HEK293 (cell line): Measurements from ENCODE around the gene RAF1.

Experiments used
- CTCF ChIA-PET: fragments of 350-600 bp; formaldehyde crosslinking; extraction: SDS; loops from one replicate; lab custom pipeline; 2021; ENCODE audit warnings: antibody characterized with exemption; lab: Yijun Ruan, JAX
- POLR2A ChIA-PET: fragments of 300-600 bp; formaldehyde crosslinking; extraction: SDS; loops from one replicate; lab custom pipeline; 2020; ENCODE audit warnings: antibody characterized with exemption, inconsistent platforms; lab: Yijun Ruan, JAX
- H3K27ac ChIP-seq: fragments of 200-500 bp; sonication (Bioruptor generic); 2 replicates; pipeline ENCODE4 v1.5.1; 2014; ENCODE audit warnings: low read depth, low read length, control low read depth, inconsistent platforms; ENCODE audit errors: extremely low read depth
- H3K36me3 ChIP-seq, 2 experiments: fragments of 200-500 bp in 1 of 2; sonication (Bioruptor generic) in 1 of 2; 1 replicate in 1 of 2; 2 replicates in 1 of 2; pipeline ENCODE4 v1.5.1; 2014 to 2017; ENCODE audit warnings: inconsistent platforms in 2 of 2, low read length in 2 of 2; ENCODE audit not compliant: control insufficient read depth in 2 of 2, insufficient read depth in 1 of 2
- H3K4me1 ChIP-seq: fragments of 200-500 bp; sonication (Bioruptor generic); 2 replicates; pipeline ENCODE4 v1.5.1; 2014; ENCODE audit warnings: mild to moderate bottlenecking, low read length, inconsistent platforms; ENCODE audit not compliant: control insufficient read depth, insufficient read depth
- H3K4me3 ChIP-seq: 2 replicates; pipeline ENCODE4 v1.5.1; 2011; ENCODE audit warnings: low read depth, mild to moderate bottlenecking, control low read depth, low read length, moderate library complexity
- H3K9me3 ChIP-seq: fragments of 200-500 bp; sonication (Bioruptor generic); 2 replicates; pipeline ENCODE4 v1.5.1; 2014; ENCODE audit warnings: low read depth, low read length, inconsistent platforms; ENCODE audit not compliant: control insufficient read depth, insufficient read depth
- KLF1 ChIP-seq: fragments of 450-650 bp; formaldehyde crosslinking; IDR thresholded peaks from 2 replicates; pipeline ENCODE4 v1.5.1; 2016; ENCODE audit warnings: missing biosample characterization, missing genetic modification characterization
- KLF17 ChIP-seq: fragments of 450-650 bp; formaldehyde crosslinking; IDR thresholded peaks from 2 replicates; pipeline ENCODE4 v1.5.1; 2016; ENCODE audit warnings: missing biosample characterization, missing genetic modification characterization
- PRDM1 ChIP-seq: fragments of 450-650 bp; formaldehyde crosslinking; IDR thresholded peaks from 2 replicates; pipeline ENCODE4; 2016; ENCODE audit warnings: missing biosample characterization, missing genetic modification characterization
- ZBTB1 ChIP-seq: fragments of 450-650 bp; formaldehyde crosslinking; IDR thresholded peaks from 2 replicates; pipeline ENCODE4 v1.5.1; 2016; ENCODE audit warnings: missing biosample characterization, missing genetic modification characterization
- ZNF155 ChIP-seq: fragments of 450-650 bp; formaldehyde crosslinking; IDR thresholded peaks from 2 replicates; pipeline ENCODE4 v1.5.1; 2016; ENCODE audit warnings: missing biosample characterization, missing genetic modification characterization
- ZNF175 ChIP-seq: fragments of 450-650 bp; formaldehyde crosslinking; IDR thresholded peaks from 2 replicates; pipeline ENCODE4 v1.5.1; 2016; ENCODE audit warnings: missing biosample characterization, missing genetic modification characterization
- ZNF211 ChIP-seq: fragments of 450-650 bp; formaldehyde crosslinking; IDR thresholded peaks from 2 replicates; pipeline ENCODE4 v1.5.1; 2016; ENCODE audit warnings: low read depth, missing biosample characterization, missing genetic modification characterization
- ZNF280C ChIP-seq: fragments of 450-650 bp; formaldehyde crosslinking; IDR thresholded peaks from 2 replicates; pipeline ENCODE4 v1.5.1; 2016; ENCODE audit warnings: missing biosample characterization, missing genetic modification characterization
- ZNF311 ChIP-seq: fragments of 450-650 bp; formaldehyde crosslinking; IDR thresholded peaks from 2 replicates; pipeline ENCODE4 v1.5.1; 2017; ENCODE audit warnings: missing biosample characterization, missing genetic modification characterization, borderline replicate concordance
- ZNF341 ChIP-seq: fragments of 450-650 bp; formaldehyde crosslinking; IDR thresholded peaks from 2 replicates; pipeline ENCODE4; 2016; ENCODE audit warnings: low read depth, missing biosample characterization, missing genetic modification characterization
- ZNF350 ChIP-seq: fragments of 450-650 bp; formaldehyde crosslinking; IDR thresholded peaks from 2 replicates; pipeline ENCODE4 v1.5.0; 2017; ENCODE audit warnings: missing biosample characterization, mild to moderate bottlenecking, missing genetic modification characterization
- ZNF354C ChIP-seq: fragments of 450-650 bp; formaldehyde crosslinking; IDR thresholded peaks from 2 replicates; pipeline ENCODE4 v1.5.1; 2016; ENCODE audit warnings: missing biosample characterization, missing genetic modification characterization, low read depth, borderline replicate concordance
- ZNF366 ChIP-seq: fragments of 450-650 bp; formaldehyde crosslinking; conservative IDR thresholded peaks from 2 replicates; pipeline ENCODE4 v1.5.1; 2016; ENCODE audit warnings: missing biosample characterization, missing genetic modification characterization
- ZNF510 ChIP-seq: fragments of 450-650 bp; formaldehyde crosslinking; IDR thresholded peaks from 2 replicates; pipeline ENCODE4 v1.5.1; 2018; ENCODE audit warnings: mild to moderate bottlenecking, missing genetic modification characterization, missing biosample characterization; ENCODE audit not compliant: insufficient replicate concordance
- ZNF580 ChIP-seq: fragments of 450-650 bp; formaldehyde crosslinking; IDR thresholded peaks from 2 replicates; pipeline ENCODE4 v1.5.1; 2016; ENCODE audit warnings: missing biosample characterization, missing genetic modification characterization
- ZNF600 ChIP-seq: fragments of 450-650 bp; formaldehyde crosslinking; IDR thresholded peaks from 2 replicates; pipeline ENCODE4 v1.5.1; 2016; ENCODE audit warnings: missing biosample characterization, missing genetic modification characterization
- ZNF621 ChIP-seq: fragments of 450-650 bp; formaldehyde crosslinking; IDR thresholded peaks from 2 replicates; pipeline ENCODE4 v1.5.1; 2017; ENCODE audit warnings: missing biosample characterization, missing genetic modification characterization
- ZNF654 ChIP-seq: fragments of 450-650 bp; formaldehyde crosslinking; IDR thresholded peaks from 2 replicates; pipeline ENCODE4 v1.5.1; 2016; ENCODE audit warnings: low read depth, missing biosample characterization, missing genetic modification characterization
- ZNF843 ChIP-seq: fragments of 450-650 bp; formaldehyde crosslinking; IDR thresholded peaks from 2 replicates; pipeline ENCODE4 v1.5.1; 2016; ENCODE audit warnings: missing biosample characterization, missing genetic modification characterization
- ZXDB ChIP-seq: fragments of 450-650 bp; formaldehyde crosslinking; IDR thresholded peaks from 2 replicates; pipeline ENCODE4 v1.5.1; 2016; ENCODE audit warnings: missing biosample characterization, missing genetic modification characterization

RAF1 gene

GRCh38 chr3:12681089-12681942, 17.4 kb upstream of the RAF1 start:
- no peaks in the 10 kb centered on the region for H3K36me3 ChIP-seq
- no peak for TF ChIP-seq ZNF211 (tag by site-specific recombination)
- peak; percentile 46; the same call in 1 of the 2 replicates for TF ChIP-seq PRDM1 (tag by site-specific recombination)
- CTCF ChIA-PET = interaction anchor here (0.7 to 1.3 kb wide), 3 partner anchors 11 to 67 kb away, joined by 3 to 4 read pairs (median 3); no protein-coding TSS in a partner anchor
- POLR2A ChIA-PET = no interaction called here
- H3K4me3 ChIP-seq = no peak overlapping the region
- no peaks in the 10 kb centered on the region for H3K4me1 ChIP-seq
- no peak overlapping the region for H3K27ac ChIP-seq
- no peaks in the 10 kb centered on the region for H3K9me3 ChIP-seq

GRCh38 chr3:12679468-12679867, 15.6 kb upstream of the RAF1 start:
- no peak overlapping the region for H3K27ac ChIP-seq
- no peak for TF ChIP-seq ZNF350 (tag by site-specific recombination)
- 0 out of 2 replicates have a peak, but pooled peaks have one; percentile 25 for TF ChIP-seq ZNF600 (tag by site-specific recombination)
- no peak for TF ChIP-seq ZBTB1 (tag by site-specific recombination)
- no peak for TF ChIP-seq ZNF366
- TF ChIP-seq, all 188 proteins: peak for 1
- Histone ChIP-seq H3K9me3 (no peaks in the 10 kb centered on the region), H3K36me3 (no peaks in the 10 kb centered on the region), H3K4me1 (no peaks in the 10 kb centered on the region), H3K4me3 (no peak overlapping the region)
- ChIA-PET POLR2A (no interaction called here), CTCF (interaction anchor here (0.6 kb wide), 1 partner anchor 46 kb away, joined by 3 read pairs; no protein-coding TSS in a partner anchor)

GRCh38 chr3:12677616-12678015, 13.7 kb upstream of the RAF1 start:
- Histone ChIP-seq H3K36me3 (no peaks in the 10 kb centered on the region), H3K4me3 (no peak overlapping the region), H3K4me1 (no peaks in the 10 kb centered on the region), H3K27ac (no peak overlapping the region), H3K9me3 (no peaks in the 10 kb centered on the region)
- POLR2A ChIA-PET = no interaction called here
- CTCF ChIA-PET = no interaction called here
- no peak for TF ChIP-seq ZNF843 (tag by site-specific recombination)
- peak; percentile 99 for TF ChIP-seq KLF1 (tag by site-specific recombination)
- TF ChIP-seq, all 188 proteins: peak for 1

- ChIA-PET CTCF (no interaction called here), POLR2A (no interaction called here)
- Histone ChIP-seq H3K27ac (no peak overlapping the region), H3K4me1 (no peaks in the 10 kb centered on the region), H3K9me3 (no peaks in the 10 kb centered on the region), H3K4me3 (no peak overlapping the region), H3K36me3 (no peaks in the 10 kb centered on the region)
- no peak for TF ChIP-seq ZNF354C (tag by site-specific recombination)
- TF ChIP-seq ZNF341 (tag by site-specific recombination) = no peak
- TF ChIP-seq ZXDB (tag by site-specific recombination) = no peak
- TF ChIP-seq ZNF654 (tag by site-specific recombination) = no peak
- no peak for TF ChIP-seq ZNF580 (tag by site-specific recombination)
- TF ChIP-seq ZNF280C (tag by site-specific recombination) = no peak
- TF ChIP-seq ZNF311 (tag by site-specific recombination) = no peak
- TF ChIP-seq ZNF510 = no peak
- no peak for TF ChIP-seq ZNF155 (tag by site-specific recombination)
- TF ChIP-seq ZNF621 (tag by site-specific recombination) = no peak
- TF ChIP-seq KLF17 (tag by site-specific recombination) = no peak
- no peak for TF ChIP-seq ZNF175 (tag by site-specific recombination)
These were observed 11.3 kb upstream of the RAF1 start for GRCh38 chr3:12675115-12675810.
